GM19468 (cell line): ENCODE data around the gene CNTNAP2.

Experiments
- ATAC-seq: cut with Tn5 transposase; IDR thresholded peaks from one replicate; pipeline ENCODE4 v1.9.1; 2021; ENCODE audit warnings: mild to moderate bottlenecking, moderate library complexity, moderate number of reproducible peaks; ENCODE audit not compliant: unreplicated experiment; ENCODE audit errors: extremely low read depth

The CNTNAP2 gene

DNA sequence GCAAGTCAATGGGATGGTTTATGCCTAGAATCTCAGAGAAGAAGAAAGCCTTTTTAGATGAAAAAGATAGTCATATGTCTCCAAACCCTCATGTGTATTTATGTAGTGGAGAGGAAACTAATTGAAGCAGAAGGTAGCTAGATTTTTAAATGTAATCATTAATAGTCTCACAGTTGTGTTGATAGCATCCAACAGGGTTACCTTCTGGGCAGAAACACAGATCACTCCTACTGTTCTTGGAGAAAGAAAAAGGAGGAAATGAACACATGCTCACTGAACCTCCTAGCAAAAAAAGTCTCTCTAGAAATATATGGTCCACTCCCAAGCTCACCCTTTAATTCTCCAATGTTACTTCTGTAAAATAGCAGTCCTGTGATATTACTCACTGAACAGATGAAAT lies 1696.7 kb downstream of the CNTNAP2 start:
- ATAC-seq: no peak

DNA sequence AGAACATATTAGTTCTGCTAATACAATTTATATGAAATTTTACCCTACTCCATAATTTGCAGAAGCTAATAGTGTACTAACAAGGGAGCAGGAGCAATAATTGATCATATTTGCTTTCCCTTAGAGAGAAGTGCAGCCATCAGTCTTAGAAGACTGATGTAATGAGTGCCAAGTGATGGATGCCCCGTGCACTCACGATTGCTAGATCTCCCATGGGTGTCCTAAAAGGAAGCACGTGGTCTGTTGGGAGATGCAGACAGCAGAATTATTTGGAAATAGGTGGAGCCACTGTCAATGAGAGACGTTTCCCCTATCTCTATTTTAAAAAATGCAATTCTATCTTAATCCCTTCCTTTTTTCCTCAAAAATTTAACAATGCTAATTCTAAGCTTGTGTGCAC lies 1701.7 kb downstream of the CNTNAP2 start:
- no peak for ATAC-seq

DNA sequence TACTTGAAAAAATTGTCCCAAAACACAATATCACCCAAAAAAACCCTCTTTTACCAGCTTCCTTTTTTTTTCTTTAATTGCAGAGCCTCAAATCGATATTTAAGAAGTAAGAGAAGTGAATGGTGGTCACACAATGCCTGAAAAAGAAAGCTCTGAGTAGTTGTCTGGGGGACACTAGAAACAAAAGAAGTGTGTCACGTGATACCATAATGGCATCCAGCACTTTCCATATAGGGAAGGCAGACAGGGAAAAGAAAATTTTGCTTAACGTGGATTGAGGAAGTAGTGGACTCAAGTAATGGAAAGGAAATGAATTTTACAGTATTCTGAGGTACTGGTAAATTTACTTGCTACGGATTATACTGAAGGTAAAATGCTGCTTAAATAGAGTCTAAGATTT lies 1708.1 kb downstream of the CNTNAP2 start:
- ATAC-seq: no peak

DNA sequence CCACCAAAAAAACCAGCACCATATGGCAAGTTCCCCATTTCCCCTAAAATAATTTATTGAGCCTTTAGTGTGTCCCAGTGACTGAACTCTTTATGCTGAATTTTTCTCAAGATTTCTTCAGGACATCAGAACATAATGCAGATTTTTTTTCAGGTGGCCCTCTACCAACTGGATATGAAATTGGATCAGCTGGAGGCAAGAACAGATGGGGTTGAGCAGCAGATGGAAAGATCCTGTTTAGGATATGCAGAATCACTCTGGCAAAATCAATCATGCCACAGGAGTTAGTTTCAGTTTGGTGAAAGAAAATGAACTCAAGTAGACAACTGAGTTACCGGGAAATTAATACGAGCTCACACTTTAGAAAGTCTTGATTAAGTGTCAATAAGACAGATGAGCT lies 1712.4 kb downstream of the CNTNAP2 start:
- ATAC-seq: no peak

DNA sequence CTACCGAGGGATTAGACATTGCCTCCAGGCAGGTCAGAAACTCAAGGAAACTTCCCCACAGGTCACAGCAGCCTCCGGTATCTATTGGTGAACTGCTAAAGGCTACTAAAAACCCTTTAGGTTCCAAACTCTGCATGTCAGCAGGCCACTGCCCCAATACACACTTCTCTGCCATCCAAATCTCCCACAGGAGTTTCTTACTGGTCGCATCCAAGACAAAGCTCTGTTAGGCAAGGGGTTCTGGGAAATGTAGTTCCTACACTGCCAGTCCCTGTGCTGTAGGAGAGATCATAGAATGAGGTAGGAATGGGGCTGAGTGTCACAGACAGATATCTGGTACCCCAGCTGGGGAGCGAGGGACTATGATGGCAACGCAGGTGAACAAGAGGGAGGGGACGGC lies 1717.0 kb downstream of the CNTNAP2 start:
- ATAC-seq: no peak

DNA sequence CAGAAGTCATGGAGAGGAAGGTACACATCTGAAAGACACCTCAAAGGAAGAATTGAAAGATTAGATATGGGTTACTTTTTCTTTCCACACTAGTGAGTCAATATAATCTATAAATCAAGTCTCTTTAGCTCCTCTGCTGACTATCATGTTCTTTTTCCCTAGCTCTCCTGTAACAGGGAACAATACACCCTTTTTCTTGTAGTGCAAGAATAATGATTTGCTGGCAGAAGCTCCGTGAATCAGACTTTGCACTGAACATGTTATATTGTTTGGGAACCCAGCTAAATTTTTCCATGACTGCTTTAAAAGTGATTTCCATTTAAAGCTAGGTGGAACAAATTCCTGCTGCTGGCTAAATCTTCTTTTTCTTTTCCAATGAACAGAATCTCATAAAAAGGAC lies 1717.4 kb downstream of the CNTNAP2 start:
- ATAC-seq: no peak

DNA sequence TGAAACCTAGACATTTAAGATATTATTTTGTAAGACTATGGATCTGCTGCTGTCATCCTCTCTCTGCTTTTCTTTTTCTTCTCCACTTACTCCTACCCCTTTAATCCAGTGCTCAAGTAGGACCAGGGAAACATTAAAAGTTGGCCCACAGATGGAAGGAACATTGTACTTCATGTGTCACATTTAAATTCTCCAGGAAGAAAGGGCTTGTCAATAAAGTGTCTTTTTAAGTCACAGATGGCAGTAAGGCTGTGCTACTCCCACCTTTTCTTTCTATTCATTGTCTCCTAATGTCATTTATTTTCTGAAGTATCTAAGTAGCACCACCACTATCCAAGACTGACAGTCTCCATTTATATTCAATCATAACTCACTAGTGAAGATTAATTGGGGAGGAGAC lies 1736.2 kb downstream of the CNTNAP2 start:
- no peak for ATAC-seq

DNA sequence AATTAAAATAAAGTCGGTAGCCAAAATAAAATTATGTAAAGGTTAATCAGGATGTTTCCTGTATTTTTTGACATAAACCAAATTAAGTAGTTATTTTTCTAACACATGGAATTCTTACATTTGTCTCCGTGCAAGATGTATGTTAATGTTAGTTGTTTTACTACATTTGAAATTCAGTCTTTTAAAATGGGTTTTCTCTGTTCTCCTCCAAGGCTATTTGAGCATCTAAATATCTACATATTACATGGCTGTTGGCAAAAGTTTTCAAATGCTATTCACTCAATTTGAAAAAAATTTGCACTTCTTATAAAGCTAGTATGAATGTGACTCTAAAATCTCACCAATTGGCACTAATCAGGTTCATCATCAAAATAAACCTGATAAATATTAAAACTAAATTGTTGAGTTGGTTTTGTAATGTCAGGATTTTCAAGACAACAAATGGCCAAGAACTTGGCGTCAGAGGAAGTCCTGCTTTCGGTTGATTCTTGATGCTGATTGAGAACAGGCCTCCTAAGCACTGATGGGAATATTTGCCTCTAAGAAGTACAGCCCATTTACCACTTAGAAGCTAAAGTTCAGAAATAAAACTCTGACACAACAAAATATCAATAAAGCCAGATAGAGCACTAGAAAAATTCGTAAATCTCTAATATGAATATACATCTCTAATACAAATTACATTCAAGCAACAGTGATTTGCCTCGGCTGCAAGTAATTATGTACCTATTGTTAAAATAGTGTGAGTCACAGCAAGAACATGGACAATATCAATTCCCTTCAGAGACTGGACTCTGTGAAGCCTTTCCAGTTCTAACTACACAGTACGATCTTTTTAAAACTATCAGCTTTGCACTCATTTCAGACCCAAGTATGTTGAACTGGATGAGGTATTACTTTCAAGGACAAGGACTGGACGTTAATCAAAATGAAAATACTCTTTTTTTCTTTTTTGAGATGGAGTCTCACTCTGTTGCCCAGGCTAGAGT lies 1740.8 kb downstream of the CNTNAP2 start:
- no peak for ATAC-seq

DNA sequence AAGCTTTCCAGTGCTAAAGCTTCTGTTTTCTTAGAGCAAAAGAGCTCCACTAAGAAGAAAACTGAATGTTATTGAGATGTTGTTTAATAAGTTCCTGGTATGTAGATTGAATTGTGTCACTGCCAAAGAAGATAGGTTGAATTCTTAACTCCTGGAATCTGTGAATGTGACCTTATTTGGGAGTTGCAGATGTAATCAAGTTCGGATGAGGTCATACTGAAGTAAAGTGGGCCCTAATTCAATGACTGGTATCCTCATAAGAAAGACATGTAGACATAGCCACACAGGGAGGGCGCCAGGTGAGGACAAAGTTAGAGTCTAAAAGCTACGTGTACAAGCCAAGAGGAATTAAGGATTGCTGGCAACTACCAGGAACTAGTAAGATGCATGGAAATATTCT lies 1741.8 kb downstream of the CNTNAP2 start:
- no peak for ATAC-seq

DNA sequence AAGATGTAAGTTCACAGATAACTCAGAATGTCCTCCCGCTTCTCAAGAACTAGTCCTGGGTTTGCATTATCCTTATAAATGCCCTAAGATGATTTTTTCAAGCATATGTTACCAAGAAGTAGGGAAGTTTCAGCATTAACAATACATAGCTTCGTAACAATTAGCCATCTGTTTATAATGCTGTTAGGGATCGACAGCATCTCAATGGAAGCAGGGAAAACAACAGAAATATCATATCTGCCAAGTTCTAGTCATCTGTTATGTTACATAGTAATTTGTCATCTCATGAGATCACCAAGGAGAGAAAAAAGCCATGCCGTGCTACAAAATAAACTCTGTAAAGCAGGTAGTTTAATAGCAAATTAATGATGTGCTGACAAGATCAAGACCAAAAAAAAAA lies 1742.4 kb downstream of the CNTNAP2 start:
- no peak for ATAC-seq

DNA sequence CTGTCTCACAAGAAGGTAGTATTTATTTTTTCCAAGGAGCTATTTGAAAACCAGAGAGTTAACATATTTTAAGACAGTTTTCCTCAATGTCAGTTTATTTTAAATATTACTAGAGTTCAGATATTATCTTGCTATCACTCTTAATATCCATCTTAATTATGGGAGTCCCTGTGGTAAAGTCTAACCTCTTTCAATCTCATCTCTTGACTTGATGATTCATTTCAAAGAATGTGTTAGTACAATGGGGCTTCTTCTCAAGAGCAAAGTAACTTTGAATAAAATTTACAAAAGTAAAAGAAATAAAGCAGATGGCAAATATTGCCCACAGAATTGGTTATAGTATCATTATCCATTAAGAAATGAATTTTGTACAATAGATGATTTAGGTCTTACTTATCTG lies 1742.9 kb downstream of the CNTNAP2 start:
- ATAC-seq: no peak

DNA sequence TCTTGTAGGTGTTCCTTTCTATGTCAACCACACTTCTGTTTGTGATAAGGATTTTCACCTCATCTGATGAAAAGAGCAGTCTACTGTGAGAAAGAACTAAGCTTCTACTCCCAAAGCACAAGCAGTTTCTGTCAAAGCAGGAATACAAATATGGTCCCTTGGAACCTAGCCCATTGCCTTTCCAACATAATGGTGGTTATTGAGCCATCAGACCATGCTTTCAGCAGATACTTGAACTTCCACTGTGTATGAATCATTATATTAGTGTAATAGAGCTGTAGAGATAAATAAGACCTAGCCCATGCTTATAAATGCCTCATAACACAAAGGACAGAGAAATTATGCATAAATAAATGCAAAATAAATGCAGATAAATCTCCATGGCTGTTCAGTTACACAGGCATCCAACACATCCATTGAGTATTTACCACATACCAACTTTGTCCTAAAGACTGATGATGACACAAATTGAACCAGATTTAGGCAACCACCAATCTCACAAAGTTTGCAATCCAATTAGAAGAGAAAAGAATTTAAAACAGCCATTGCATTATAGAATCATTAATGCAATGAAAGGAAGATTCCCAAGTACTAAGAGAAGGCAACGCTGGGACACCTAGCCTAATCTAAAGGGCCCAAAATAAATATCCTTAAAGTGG lies 1744.6 kb downstream of the CNTNAP2 start:
- ATAC-seq: no peak

DNA sequence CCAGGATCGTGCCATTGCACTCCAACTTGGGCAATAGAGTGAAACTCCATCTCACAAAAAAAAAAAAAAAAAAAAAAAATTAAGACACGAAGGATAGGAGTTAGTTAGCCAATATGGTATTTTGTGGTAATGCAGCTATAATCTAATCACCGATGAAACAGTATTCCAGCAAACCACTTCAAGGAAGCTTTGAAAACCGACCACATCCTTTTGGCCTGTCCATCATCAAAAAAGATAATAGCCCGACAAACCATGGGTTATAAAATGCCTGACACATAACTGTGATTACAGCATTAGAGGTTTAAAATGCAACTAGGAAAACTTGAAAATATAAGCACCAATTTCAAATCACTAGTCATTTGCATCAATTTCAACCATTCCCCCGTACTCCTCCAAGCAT lies 1745.3 kb downstream of the CNTNAP2 start:
- ATAC-seq: no peak

DNA sequence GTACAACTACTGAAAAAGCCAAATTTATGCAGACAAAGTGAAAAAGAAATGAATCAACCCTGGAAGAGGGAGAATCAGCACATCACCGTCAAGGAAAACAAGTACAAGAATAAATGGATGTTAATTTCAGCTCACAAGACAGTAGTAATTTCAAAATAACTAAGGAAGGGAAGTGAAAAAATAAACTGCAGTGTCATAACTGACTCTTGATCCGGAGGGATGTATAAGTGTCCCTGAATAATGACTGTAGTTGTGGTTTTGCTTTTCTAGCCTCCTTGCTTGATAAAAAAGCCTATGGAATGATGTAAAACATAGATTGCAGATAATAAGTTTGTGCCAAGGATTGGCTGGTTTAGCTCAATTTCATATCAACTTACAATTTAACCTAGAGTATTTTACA lies 1752.9 kb downstream of the CNTNAP2 start:
- ATAC-seq: no peak

DNA sequence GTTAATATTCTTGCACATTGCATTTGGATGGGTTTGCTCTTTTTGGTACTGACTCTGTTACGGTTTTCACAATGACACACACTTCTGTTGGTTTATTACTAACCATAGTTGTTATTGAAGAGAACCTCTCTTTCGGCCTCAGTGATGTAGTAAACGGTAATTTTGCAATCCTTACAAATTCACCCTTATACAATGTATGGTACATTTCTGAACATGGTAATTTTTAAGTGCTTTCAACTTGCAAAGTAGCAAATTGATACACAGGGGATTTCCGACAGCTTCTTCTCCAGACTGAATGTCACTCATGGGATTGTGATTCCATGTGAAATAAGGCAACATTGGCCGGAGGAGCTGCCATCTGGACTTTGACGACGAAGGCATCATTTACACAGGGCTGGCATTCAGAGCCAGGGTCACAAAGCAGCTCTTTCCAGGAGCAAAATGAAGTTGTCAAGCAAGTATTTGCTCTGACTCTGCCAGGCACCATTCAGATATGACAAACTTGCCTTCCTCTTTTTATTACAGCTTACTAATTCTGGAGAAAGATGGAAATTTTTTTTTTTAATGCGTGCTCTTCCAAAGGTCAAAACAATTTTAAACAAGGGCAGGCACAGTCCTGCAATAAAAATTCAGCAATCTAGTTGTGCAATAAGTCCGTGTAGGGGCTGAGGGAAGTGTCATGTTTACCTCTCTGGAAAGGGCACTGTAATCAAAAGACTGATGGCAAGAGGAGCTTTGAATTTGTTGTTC lies 1762.5 kb downstream of the CNTNAP2 start:
- no peak for ATAC-seq

DNA sequence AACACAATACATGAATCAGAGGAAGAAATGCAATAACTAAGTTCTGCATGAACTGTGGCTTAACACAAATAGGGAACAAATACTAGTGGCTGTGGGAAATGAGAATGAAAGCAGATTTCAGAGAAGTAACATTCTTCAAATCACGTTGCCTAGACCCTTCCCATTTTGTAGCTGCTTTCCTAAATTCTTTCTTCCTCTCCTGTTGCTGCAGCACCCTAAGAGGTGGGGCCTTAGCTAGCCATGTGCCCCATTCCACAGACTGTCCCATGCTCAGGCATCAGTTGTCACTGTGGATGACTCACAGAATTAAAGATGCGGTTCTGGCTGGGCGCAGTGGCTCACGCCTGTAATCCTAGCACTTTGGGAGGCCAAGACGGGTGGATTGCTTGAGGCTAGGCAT lies 1769.3 kb downstream of the CNTNAP2 start:
- ATAC-seq: no peak

DNA sequence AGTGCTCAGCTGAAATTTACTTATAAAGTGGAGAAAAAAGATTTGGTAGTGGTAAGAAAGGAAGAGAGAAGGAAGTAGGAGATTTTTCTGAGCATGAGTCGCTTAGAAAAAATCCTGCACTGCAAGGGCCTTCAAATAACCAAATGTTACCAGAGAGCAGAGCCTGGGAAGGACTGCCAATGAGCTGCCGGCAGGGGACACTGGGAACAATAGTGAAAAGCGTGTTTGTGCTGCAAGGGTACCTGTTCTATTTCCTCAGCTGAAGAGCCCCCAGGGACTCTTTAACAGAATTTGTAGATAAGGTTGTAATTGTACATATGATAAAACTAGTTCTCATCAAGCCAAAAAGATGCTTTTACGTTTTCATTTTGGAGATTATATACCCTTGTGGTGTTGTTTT lies 1777.7 kb downstream of the CNTNAP2 start:
- no peak for ATAC-seq

DNA sequence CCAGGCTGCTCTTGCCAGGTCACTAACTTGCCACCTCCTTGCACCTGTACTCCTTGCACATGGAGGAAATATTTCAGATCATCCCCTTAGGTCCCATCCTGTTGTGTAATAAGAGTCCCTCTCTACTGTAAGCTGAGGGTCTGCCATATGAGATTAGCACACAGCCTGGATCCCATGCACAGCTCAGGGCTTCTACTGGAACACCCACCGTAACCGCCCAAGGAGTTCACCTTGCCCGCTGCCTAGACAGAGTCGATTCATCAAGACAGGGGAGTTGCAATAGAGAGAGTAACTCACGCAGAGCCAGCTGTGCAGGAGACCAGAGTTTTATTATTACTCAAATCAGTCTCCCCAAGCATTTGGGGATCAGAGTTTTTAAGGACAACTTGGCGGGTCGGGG lies 1779.5 kb downstream of the CNTNAP2 start:
- no peak for ATAC-seq

DNA sequence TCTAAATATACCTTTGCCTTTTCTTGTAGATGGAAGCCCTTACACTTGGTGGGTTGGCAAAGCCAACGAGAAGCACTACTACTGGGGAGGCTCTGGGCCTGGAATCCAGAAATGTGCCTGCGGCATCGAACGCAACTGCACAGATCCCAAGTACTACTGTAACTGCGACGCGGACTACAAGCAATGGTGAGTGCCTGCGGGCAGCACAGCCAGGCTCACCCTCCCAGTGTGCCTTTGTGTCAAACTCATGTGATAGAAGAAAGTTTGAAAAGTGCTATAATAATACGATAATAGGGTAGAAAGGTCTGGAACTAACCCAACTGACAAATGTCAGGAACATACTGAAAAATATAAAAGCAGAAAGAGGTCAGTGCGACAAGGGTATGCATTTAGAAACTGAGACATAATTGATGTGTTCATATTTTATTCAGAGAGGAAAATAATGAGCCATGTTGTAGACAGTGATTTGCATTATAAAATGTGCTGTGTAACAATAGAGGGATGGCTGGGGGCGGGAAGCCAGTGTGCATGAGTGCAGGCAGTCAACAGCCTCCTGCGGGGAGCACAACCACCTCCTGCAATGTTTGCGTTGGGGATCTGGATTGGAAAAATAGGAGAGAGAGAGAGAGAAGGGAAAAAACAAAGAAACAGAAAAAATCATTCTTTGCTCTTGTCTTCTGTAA lies 1787.1 kb downstream of the CNTNAP2 start:
- ATAC-seq: no peak

DNA sequence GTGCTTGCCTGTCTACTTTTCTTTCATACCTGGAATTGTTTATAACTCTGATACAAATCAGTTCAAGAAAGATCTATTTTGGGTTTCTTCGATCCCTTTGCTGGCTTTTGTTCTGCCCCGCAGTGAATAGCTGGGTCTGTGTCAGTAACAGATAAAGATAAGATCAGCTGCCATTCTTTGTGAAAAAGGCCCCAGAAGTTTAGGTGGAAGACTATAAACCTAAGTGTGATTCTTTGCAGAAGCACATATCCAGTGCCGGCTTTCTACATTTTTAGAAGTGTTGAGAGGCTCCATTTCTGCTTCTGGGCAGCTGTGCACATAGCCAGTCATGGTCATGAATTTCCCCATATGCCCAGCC lies 1787.6 kb downstream of the CNTNAP2 start:
- ATAC-seq: no peak
